Measurements from ENCODE around the gene ACOX2. TPM values are rescaled to one million over a fixed set of nuclear protein-coding genes. Genes with fewer than 3 reads are reported as not detected.
A peak's percentile ranks its signal among the peaks of the same experiment; 100 is the strongest.
"Not testable (repeated sequence)": the region's sequence is repeated elsewhere in the genome, so short reads cannot be mapped to it uniquely, and the experiment has no call there.

The ACOX2 gene
- total RNA-seq, 1 donor from 2014 or later, result not detected

DNA sequence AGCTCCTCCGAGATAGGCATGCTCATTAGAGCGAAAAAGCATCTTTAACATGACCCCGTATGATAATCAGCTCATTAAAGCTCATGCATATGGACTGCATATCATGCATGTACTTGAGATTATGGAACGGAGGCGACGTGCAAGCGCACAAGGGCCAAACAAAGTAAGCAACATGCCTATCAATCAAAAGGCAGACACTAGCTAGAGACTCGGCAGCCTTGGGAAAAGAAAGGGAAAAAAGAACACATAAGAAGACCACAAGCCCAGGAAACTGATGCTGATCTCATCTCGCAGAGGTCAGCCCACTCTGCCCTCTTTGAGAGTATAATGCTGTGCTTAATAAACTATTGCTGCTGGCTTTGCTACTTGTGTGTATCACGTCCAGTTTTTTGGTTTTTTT lies 2.6 kb upstream of the ACOX2 start:
- intact Hi-C loops (cut with micrococcal nuclease), result no loop called here
- Mint-ChIP-seq H3K27me3 (ENCODE audit: insufficient read depth) (peaks cover 35% of the 10 kb centered on the region), H3K27ac (no peak overlapping the region)

DNA sequence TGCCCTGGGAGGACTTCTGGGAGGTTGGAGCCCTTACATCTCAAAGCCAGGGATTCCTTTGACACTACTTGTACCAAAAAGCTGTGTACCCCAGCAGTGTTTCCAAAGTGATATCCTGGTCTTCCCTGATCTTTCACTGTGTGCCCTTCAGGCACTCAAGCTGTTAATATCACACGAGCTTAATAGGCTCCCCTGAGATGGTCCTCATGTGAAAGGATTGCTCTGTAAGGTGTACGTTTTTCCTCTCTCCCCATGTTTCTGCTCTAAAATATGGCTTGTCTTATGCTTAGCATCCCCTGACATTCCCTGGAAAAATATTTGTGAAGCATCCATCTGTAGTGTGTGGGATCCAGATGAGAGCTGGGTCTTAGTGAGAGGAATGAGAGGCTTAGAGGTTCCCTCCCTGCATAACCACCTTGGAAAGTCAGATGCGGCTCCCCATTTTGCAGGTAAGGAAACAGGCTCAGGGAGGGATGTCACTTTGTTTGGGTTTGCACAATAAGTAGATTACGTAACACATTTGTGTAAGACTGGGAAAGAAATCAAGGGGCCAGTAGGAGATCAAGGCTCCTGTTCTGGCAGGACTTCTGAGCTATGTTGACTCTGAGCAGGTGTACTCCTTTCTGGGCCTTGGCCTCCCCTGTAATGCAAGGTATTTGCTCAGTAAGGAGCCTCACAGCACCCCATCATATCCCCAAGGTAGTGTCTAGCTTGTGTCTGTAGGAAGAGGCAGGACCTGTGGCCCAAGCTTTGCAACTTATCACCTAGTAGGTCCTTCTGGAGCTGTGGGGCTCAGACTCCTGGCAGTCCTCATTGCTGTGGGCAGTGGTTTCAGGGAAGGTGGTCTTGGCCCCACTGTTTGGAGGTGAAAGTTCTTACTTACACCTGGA lies 667 bp upstream of the ACOX2 start:
- no peak overlapping the region for H3K4me3 Mint-ChIP-seq
- intact Hi-C loops (cut with micrococcal nuclease), result no loop called here

More for the DNA sequence above, 2.6 kb upstream of the ACOX2 start:
- H3K9me3 Mint-ChIP-seq, result no peaks in the 10 kb centered on the region
- H3K4me3 Mint-ChIP-seq, result no peak overlapping the region
- DNase-seq (ENCODE audit: low spot score), result no peak
- no peaks in the 10 kb centered on the region for H3K4me1 Mint-ChIP-seq (ENCODE audit: low read depth)
- H3K36me3 Mint-ChIP-seq (ENCODE audit: low read depth), result no peaks in the 10 kb centered on the region

DNA sequence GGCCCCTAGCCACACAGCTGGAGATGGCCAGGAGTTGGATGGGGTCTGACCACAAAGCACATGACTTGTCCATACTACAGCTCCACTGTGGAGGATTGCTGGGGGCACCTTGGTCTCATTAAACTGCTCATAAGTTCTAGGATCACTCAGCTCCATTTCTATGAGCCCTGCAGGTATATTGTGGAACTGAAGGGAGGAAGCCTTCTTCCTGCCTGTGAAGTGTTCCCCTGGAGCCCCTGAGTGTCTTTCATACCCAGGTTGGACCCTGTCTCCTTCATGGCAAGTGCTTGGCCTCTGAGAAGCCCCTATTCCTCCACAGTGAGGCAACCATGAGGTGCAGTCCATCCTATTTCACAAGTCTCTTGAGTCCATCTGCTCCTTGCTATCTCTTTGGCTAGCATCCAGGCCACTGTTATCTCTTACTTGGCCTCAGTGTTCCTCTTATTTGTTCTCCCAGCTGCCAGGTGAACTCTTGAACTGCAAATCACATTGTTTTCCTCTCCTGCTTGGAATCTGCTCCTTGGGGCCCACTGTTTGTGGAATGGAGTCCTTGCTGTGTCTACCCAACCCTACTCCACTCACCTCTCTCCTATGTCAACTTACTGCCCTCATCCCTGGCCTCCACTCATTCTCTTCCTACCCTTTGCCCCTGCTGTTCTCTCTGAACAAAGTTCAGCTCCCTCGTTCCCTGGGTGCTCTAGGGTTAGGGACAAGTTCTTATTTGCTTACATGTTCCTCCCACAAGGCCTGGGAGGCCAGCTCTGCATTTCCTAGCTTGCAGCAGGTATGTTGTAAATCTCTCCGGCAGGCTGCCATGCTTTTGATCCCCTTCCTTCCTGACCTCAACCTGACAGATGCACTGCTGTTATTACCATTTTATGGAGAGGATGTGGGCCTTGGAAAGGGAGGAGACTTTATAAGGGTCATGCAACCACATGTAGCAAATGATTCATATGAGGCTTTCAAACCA lies 1.2 kb downstream of the ACOX2 start:
- Mint-ChIP-seq H3K4me3 (no peak overlapping the region), H3K27me3 (ENCODE audit: insufficient read depth) (peaks cover 21% of the 10 kb centered on the region), H3K4me1 (ENCODE audit: low read depth) (peaks cover 13% of the 10 kb centered on the region), H3K27ac (no peak overlapping the region), H3K36me3 (ENCODE audit: low read depth) (no peaks in the 10 kb centered on the region), H3K9me3 (no peaks in the 10 kb centered on the region)
- intact Hi-C loops (cut with micrococcal nuclease), result no loop called here
- no peak for DNase-seq (ENCODE audit: low spot score)

More for the DNA sequence above, 667 bp upstream of the ACOX2 start:
- Mint-ChIP-seq H3K36me3 (ENCODE audit: low read depth) (no peaks in the 10 kb centered on the region), H3K9me3 (no peaks in the 10 kb centered on the region), H3K4me1 (ENCODE audit: low read depth) (peaks cover 6% of the 10 kb centered on the region), H3K27me3 (ENCODE audit: insufficient read depth) (peaks cover 28% of the 10 kb centered on the region), H3K27ac (no peak overlapping the region)
- no peak for DNase-seq (ENCODE audit: low spot score)

DNA sequence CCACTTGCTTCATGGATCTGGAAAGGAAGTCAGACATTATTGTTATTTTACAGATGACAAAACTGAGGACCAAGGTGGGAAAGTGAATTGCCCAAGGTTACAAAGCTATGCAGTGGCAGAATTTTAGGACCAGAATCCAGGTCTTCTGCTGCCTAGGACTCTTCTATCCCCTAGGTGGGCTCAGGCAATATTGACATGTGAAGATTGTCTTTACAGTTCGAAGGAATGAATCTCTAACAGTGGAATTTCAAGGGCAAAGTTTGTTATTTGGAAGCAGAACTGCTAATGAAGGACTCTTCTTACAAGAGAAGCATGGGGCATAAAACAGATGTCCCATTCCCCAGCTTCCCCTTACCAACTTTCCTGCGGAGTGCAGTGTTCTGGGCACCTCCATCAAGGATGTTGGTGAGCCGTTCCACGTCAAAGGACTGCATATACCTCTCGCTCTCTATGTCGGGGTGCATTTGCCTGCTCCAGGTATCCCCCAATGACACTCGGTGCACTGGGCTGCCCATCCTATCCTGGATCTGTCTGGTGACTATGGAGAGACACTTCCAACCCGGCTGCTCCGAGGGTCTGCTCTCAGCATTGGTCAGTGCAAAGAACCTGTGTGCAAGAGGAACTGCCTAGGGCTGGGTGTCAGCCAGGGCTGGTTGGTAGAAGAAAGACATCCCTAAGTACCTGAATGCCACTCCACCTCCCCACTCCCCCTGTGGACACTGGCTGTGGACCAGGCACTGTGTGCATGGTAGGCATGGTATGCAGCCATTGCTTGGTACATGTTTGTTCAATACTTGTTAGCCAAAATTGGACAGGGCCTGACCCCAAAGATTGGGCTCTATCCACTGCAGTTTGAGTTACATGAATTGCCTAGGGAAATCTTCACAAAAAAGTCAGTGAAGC lies 2.1 kb downstream of the ACOX2 start:
- Mint-ChIP-seq H3K4me1 (ENCODE audit: low read depth) (peaks cover 13% of the 10 kb centered on the region), H3K27me3 (ENCODE audit: insufficient read depth) (peaks cover 21% of the 10 kb centered on the region), H3K36me3 (ENCODE audit: low read depth) (no peaks in the 10 kb centered on the region), H3K9me3 (no peaks in the 10 kb centered on the region), H3K27ac (no peak overlapping the region), H3K4me3 (no peak overlapping the region)
- intact Hi-C loops (cut with micrococcal nuclease), result no loop called here
- DNase-seq (ENCODE audit: low spot score), result no peak

DNA sequence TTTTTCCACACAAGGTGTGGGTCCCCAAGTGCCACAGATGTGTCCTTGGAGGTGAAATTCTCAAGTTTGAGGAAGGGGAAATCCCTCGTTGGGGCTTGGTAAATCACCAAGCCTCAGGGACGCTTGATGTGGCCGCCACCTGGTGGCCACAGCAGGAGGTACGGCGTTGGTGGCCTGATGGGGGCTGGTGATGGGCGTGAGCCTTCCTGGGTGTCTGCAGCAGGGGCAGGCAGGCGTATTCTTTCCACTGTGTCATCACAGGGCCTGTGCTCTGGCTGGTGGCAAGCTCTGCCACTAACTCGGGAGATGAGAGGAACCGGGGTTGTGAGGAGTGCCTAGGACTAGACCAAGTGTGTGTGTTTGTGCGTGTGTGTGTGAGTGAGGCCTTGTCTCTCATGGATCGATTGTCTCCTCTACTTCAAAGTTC lies 4.2 kb downstream of the ACOX2 start:
- intact Hi-C loops (cut with micrococcal nuclease), result loop anchor here (1.0 kb wide), 8 partner anchors 41 to 346 kb away; partner anchors contain the start of genes ABHD6, HTD2, KCTD6 and PDHB

DNA sequence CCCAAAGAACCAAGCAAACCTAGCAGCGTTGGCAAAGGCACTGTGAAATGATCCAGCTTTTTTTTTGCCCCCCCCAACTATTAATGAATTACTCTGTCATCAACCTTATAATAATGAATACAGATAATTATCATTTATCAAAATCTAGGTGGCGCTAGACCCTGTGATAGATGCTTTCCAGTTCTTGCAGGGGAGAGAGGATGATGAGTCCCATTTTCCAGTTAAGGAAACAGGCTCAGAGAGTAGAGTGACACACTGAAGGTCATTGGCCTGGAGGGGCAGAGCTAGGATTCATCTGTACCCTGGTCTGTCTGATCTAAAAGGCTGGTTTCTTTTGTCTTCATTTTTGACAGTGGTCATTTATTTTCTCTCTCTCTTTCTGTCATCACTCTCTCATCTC lies 5.0 kb downstream of the ACOX2 start:
- Mint-ChIP-seq H3K4me3 (no peak overlapping the region), H3K9me3 (no peaks in the 10 kb centered on the region), H3K27me3 (ENCODE audit: insufficient read depth) (peaks cover 13% of the 10 kb centered on the region), H3K36me3 (ENCODE audit: low read depth) (no peaks in the 10 kb centered on the region), H3K27ac (no peak overlapping the region), H3K4me1 (ENCODE audit: low read depth) (peaks cover 13% of the 10 kb centered on the region)
- intact Hi-C loops (cut with micrococcal nuclease), result loop anchor here (1.0 kb wide), 8 partner anchors 40 to 345 kb away; partner anchors contain the start of genes ABHD6, HTD2, KCTD6 and PDHB
- no peak for DNase-seq (ENCODE audit: low spot score)

More for the DNA sequence above, 4.2 kb downstream of the ACOX2 start:
- Mint-ChIP-seq H3K36me3 (ENCODE audit: low read depth) (no peaks in the 10 kb centered on the region), H3K27ac (peak overlapping the region; percentile 8), H3K9me3 (no peaks in the 10 kb centered on the region), H3K4me3 (no peak overlapping the region), H3K4me1 (ENCODE audit: low read depth) (peaks cover 13% of the 10 kb centered on the region), H3K27me3 (ENCODE audit: insufficient read depth) (peaks cover 15% of the 10 kb centered on the region)
- DNase-seq (ENCODE audit: low spot score), result peak; percentile 75

DNA sequence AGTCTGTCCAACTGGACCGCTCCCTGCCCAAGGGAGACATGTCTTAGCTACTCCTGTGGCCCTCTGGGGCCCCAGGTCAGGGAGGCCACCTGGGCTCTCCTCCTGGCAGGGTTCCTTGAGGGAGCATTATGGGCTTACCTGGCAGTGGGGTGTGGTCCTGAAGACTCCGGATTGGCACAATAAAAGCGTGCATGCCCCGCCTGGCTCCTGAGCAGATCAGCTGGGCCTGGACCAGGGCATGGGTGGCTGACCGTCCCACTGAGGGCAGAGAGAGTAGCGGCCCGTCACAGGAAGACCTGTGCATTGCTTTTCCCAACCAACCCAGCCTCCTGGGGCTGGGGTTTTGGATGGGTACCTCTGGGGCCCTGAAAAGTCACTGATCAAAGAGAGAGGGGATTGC lies 5.4 kb downstream of the ACOX2 start:
- intact Hi-C loops (cut with micrococcal nuclease), result no loop called here
- Mint-ChIP-seq H3K36me3 (ENCODE audit: low read depth) (no peaks in the 10 kb centered on the region), H3K9me3 (no peaks in the 10 kb centered on the region), H3K27ac (no peak overlapping the region), H3K4me1 (ENCODE audit: low read depth) (peaks cover 13% of the 10 kb centered on the region), H3K27me3 (ENCODE audit: insufficient read depth) (peaks cover 13% of the 10 kb centered on the region), H3K4me3 (no peak overlapping the region)
- DNase-seq (ENCODE audit: low spot score), result no peak

DNA sequence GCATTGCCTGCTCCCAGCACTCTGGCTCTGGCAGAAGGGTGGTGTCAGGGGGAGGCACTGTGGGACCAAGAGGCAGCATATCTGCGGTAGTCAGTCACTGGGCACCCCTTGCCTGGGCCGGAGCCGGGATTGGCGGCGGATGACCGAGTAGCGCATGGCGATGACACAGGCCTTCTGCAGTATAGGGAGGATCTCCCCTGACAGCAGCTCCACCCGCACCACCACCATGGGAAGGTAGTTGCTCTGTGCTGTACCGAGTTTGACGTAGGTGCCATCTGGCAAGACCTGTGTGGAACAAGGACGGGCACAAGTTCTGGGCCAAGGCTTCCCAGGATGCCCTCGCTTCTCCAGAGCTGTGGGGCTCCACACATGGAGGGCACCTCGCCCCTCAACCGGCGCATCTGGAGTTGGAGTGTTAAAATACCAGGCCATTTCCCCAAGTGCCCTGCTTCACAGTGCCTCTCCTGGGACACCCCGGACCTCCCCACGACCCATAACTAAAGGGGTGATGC lies 6.6 kb downstream of the ACOX2 start:
- intact Hi-C loops (cut with micrococcal nuclease), result no loop called here
- H3K4me1 Mint-ChIP-seq (ENCODE audit: low read depth), result peaks cover 13% of the 10 kb centered on the region
- no peaks in the 10 kb centered on the region for H3K36me3 Mint-ChIP-seq (ENCODE audit: low read depth)
- no peak overlapping the region for H3K27ac Mint-ChIP-seq
- H3K4me3 Mint-ChIP-seq, result no peak overlapping the region
- no peaks in the 10 kb centered on the region for H3K9me3 Mint-ChIP-seq
- H3K27me3 Mint-ChIP-seq (ENCODE audit: insufficient read depth), result peaks cover 16% of the 10 kb centered on the region
- no peak for DNase-seq (ENCODE audit: low spot score)

DNA sequence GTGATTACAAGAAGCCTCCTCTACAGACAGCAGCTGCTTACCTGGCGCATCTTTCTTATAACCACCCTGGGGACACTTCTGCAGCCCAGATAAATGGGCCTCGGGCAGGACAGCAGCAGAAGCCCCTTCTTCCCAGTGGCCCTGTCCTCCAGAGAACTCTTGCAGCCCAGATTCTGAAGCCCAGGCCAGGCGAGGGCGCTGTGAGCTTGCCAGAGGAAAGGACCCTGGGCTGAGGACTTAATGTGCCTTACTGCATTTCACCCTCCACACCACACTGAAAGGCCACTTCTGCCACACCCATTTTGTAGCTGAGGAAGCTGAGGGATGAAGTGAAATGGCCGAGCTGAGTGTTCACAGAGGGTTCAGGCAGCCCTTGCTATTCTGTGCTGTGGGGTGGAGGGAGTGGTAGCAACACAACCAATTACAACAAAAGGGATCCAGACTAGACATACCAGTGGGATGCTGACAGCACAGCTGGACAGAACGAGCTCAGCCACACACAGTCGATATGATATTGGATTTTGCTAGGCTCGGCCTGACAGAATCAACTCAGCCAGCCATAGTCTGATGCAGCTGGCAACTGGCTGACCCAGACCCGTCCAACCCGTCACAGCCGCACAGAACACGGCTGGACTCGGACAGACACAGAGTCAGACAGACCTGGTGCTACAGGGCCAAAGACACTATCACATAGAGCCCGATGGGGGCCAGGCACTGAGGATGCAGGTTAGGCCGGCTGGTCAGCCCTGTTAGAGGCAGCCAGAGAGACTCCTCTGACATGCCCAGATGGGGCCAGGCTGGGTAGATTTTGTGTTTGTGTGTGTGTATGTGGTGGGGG lies 7.3 kb downstream of the ACOX2 start:
- no peak overlapping the region for H3K27ac Mint-ChIP-seq
- DNase-seq (ENCODE audit: low spot score), result no peak

DNA sequence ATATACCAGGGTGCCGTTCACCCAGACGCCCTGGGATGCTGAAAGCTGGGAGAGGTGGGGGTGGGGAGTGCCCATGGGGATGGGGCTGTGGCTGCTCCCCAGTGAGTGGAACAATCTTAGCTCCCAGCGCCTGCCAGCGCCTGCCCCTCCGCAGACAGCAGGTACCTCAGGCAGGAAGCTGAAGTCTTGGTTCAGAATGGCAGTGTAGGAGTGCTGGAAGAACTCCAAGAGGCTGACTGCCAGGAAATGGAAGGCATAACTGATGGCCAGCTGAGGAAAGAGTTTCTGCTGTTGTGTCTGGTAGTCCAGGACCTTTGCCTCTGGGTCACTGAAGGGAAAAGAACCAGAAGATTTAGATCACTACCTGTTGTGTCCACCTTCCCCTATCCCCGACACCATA lies 8.4 kb downstream of the ACOX2 start:
- H3K27me3 Mint-ChIP-seq (ENCODE audit: insufficient read depth), result peaks cover 9% of the 10 kb centered on the region
- H3K27ac Mint-ChIP-seq, result no peak overlapping the region
- H3K9me3 Mint-ChIP-seq, result no peaks in the 10 kb centered on the region
- H3K4me1 Mint-ChIP-seq (ENCODE audit: low read depth), result peaks cover 13% of the 10 kb centered on the region
- H3K36me3 Mint-ChIP-seq (ENCODE audit: low read depth), result no peaks in the 10 kb centered on the region
- intact Hi-C loops (cut with micrococcal nuclease), result no loop called here
- H3K4me3 Mint-ChIP-seq, result no peak overlapping the region
- no peak for DNase-seq (ENCODE audit: low spot score)

More for the DNA sequence above, 7.3 kb downstream of the ACOX2 start:
- Mint-ChIP-seq H3K9me3 (no peaks in the 10 kb centered on the region), H3K4me1 (ENCODE audit: low read depth) (peaks cover 13% of the 10 kb centered on the region), H3K27me3 (ENCODE audit: insufficient read depth) (peaks cover 13% of the 10 kb centered on the region), H3K36me3 (ENCODE audit: low read depth) (no peaks in the 10 kb centered on the region), H3K4me3 (no peak overlapping the region)
- intact Hi-C loops (cut with micrococcal nuclease), result no loop called here

DNA sequence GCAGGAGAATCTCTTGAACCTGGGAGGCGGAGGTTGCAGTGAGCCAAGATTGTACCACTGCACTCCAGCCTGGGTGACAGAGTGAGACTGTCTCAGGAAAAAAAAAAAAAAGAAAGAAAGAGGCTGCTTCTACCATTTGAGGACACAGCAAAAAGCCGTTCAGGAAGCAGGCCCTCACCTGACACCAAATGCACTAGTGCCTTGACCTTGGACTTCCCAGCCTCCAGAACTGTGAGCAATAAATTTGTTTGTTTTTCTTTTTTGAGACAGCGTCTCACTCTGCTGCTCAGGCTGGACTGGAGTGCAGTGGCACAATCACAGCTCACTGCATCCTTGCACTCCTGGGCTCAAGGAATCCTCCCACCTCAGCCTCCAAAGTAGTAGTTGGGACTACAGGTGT lies 9.6 kb downstream of the ACOX2 start:
- intact Hi-C loops (cut with micrococcal nuclease); H3K27me3 Mint-ChIP-seq (ENCODE audit: insufficient read depth); DNase-seq (ENCODE audit: low spot score); H3K27ac Mint-ChIP-seq; H3K36me3 Mint-ChIP-seq (ENCODE audit: low read depth); H3K4me1 Mint-ChIP-seq (ENCODE audit: low read depth); H3K4me3 Mint-ChIP-seq; H3K9me3 Mint-ChIP-seq: not testable (repeated sequence)
